GM18520 (cell line): ENCODE measurements around the gene TRIM52.
A peak's percentile ranks its signal among the peaks of the same experiment; 100 is the strongest.
"Not testable (repeated sequence)": the region's sequence is repeated elsewhere in the genome, so short reads cannot be mapped to it uniquely, and the experiment has no call there.

Experiments used
- ATAC-seq: cut with Tn5 transposase; IDR thresholded peaks from one replicate; pipeline ENCODE4 v1.9.1; 2021; ENCODE audit not compliant: unreplicated experiment

Gene TRIM52

GRCh38 chr5:181260720-181261319, at the start of gene TRIM52:
Gene TRIM52 (minus strand): TSS chr5:181261143. CDS start chr5:181260813, 330 bp downstream.
- peak; percentile 74 for ATAC-seq

- ATAC-seq = not testable (repeated sequence)
Measured at GRCh38 chr5:181287331-181287730, 26.4 kb upstream of the TRIM52 start.

DNA sequence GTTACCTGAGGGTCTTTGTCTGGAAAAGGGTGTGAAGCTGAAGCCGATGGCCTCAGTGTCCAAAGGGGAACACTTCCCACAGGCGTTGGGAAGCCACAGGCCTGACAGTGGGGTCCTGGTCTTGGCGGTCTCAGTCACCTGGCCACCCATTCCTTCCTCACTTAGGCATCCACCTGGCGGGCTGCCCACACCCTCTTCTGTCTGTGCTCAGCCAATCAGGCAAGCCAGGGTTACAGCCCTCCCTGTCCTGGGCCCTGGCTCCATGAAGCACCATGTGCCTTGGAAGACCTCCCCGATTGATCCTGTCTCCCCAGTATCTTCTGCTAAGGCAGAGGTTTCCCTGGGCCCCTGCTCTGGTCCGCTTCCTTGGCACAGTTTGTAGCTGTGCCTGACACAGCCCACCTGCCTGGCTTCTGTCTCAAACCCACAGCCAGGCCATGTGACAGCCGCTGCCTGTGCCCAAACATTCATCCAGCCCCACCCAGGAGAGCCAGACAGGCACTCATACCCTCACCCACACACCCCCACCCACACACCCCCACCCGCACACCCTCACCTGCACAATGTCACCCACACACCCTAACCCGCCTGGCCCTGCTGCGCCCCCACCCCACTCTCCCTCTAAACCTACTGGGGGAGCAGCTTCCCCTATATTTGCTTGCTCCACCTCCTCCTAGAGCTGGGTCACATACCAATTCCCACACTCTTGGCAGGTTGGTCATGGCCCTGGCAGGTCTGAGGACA, 25.2 kb upstream of the TRIM52 start:
- ATAC-seq = not testable (repeated sequence)

GRCh38 chr5:181283841-181284755, 23.2 kb upstream of the TRIM52 start:
- ATAC-seq = not testable (repeated sequence)

- ATAC-seq = no peak
Measured at GRCh38 chr5:181283347-181283746, 22.4 kb upstream of the TRIM52 start.

GRCh38 chr5:181282874-181283273, 21.9 kb upstream of the TRIM52 start:
- ATAC-seq = no peak

DNA sequence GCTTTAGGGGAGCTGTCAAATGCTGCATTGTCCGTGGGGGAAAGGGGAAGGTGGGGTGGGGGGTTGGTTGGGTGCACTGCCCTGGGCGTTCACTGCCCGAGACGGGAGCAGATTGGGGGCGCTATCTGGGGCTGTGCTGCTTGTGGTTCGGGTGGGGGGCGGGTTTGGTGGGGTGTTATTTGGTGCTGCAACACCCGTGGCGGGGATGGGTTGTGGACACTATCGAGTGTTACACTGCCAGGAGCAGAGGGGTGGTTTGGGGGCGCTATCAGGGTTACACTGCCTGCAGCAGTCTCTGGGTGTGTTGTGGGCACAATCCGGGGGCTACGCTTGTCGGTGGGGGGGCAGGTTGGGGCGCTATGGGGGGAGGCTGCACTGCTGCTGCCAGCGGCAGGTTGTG, 21.5 kb upstream of the TRIM52 start:
- ATAC-seq = not testable (repeated sequence)

GRCh38 chr5:181281984-181282316, 21.0 kb upstream of the TRIM52 start:
- no peak for ATAC-seq

DNA sequence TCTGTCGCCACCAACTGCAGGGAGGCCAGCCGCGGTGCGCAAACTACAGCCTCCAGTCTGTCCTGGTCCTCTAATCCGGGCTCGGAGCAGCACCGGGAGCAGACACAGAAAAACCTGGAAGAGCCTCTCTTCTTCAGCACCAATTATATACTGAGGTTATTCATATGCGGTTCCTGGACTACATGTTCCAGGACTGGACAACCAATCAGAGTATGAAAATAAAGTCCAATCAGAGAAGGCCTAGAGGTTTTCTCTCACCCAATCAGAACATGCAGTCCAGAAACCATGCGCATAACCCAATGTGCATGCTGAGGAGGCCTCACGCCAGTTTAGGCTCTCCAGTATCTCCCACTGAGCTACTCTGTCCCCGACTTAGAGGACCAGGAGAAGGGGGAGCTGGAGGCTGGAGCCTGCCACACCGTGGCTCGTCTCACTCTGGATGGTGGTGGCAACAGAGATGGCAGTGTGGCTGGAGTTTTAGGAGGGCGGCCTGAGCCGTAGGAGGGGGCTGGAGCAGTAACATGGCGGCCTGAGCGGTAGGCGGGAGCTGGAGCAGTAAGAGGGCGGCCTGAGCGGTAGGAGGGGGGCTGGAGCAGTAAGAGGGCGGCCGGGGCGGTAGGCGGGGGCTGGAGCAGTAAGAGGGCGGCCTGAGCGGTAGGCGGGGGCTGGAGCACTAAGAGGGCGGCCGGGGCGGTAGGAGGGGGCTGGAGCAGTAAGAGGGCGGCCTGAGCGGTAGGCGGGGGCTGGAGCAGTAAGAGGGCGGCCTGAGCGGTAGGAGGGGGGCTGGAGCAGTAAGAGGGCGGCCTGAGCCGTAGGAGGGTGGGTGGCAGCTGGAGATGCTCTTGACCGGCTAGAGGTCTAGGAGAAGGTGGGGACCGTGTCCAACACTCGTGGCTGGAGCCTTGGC, 20.4 kb upstream of the TRIM52 start:
- no peak for ATAC-seq

GRCh38 chr5:181280251-181280762, 19.4 kb upstream of the TRIM52 start:
- ATAC-seq = no peak

DNA sequence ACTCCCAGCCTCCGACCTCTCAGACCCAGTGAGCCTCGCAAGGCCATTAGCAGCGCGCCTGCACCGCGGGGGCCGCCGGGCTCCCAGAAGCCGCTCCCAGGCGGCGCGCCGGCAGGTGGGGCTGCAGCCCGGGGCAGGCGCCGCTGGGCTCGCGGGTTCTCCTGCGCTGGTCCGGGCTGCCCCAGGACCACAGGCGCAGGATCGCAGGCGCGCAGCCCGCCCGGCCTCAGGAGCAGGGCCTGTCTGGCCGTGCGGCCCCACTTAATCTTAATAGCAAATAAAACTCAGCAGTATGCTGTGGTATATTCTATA, 12.4 kb upstream of the TRIM52 start:
- ATAC-seq = not testable (repeated sequence)

GRCh38 chr5:181271081-181271480, 10.1 kb upstream of the TRIM52 start:
- ATAC-seq = no peak

- not testable (repeated sequence) for ATAC-seq
Measured at GRCh38 chr5:181267907-181268306, 7.0 kb upstream of the TRIM52 start.

DNA sequence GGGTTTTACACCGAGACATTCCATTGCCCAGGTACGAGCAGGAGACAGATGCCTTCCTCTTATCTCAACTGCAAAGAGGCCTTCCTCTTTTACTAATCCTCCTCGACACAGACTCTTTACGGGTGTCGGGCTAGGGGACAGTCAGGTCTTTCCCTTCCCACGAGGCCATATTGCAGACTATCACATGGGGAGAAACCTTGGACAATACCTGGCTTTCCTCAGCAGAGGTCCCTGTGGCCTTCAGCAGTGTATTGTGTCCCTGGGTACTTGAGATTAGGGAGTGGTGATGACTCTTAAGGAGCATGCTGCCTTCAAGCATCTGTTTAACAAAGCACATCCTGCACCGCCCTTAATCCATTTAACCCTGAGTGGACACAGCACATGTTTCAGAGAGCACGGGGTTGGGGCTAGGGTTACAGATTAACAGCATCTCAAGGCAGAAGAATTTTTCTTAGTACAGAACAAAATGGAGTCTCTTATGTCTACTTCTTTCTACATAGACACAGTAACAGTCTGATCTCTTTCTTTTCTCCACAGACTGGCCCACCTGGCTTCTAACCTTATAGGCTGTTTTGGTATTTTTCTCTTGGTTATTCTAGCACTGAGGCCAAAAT, 6.5 kb upstream of the TRIM52 start:
- not testable (repeated sequence) for ATAC-seq

- no peak for ATAC-seq
Measured at GRCh38 chr5:181265092-181265671, 4.2 kb upstream of the TRIM52 start.

DNA sequence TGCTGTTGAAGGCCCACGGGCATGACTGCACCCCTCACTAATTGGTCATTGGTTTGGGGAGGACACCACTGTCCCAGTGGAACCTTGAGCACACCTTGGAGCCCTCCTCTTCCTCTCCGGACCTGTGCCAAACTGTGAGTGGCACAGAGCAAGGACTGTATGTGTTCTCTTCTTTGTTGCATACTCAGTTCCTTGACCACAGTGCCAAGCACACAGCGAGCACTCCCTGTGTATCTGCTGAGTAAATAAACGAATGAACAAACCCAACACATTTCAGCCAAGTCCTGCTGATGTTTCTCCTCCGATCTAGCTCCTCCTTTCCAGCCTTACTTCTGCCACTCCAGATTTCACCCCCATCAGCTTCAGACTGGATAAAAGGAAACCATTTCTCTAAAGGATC, 2.7 kb upstream of the TRIM52 start:
- ATAC-seq = no peak

DNA sequence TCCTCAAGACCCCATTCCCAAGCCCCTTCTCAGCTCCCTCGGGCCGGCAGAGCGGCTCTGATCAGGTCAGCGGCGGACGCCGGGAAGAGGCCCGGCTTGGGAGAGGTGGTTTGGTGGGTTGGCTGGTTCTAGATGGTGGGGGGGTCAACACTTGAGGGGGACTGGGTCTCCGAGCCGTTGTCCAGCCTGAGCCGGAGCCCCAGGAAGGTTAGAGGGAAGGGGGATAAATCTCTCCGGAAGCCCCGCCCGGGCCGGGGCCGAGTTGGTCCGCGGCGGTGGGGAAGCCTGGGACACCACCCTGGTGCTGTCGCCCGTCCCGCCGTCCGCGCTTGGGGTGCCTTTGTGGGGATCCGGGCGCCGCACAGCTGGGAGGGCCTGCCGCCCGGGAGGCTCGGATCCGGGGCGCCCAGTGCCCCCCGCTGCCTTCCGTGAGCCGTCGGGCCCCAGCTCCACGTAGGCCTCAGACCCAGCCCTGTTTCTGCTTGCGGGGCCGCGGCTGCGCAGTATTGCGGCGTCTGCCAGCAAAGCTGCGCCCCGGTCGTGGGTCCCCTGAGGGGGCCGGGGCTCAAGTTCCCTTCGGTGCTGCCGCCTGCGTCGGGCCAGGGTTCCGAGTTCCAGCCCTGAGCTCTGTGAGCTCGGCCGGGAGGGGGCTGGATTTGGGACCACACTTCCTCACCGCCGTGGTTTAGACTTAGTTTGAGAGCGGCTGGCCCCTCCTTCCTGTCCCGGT, 542 bp upstream of the TRIM52 start:
- ATAC-seq = peak; percentile 29

GRCh38 chr5:181259974-181260719, 796 bp downstream of the TRIM52 start:
- ATAC-seq = no peak
